Measurements from ENCODE around the gene NAPSA.
A peak's percentile ranks its signal among the peaks of the same experiment; 100 is the strongest.

Gene NAPSA

GRCh38 chr19:50383852-50384684, 18.6 kb upstream of the NAPSA start, which contains the start of gene POLD1:
Gene POLD1, plus strand, starts transcription at chr19:50384347. Its CDS starts 14,505 bp downstream, at chr19:50398852.
- peak; percentile 96 for DNase-seq

- DNase-seq, result no peak
Observed at GRCh38 chr19:50383001-50383851, 17.8 kb upstream of the NAPSA start.

GRCh38 chr19:50381881-50382729, 16.7 kb upstream of the NAPSA start:
- no peak for DNase-seq

GRCh38 chr19:50380751-50381151, 15.3 kb upstream of the NAPSA start:
- DNase-seq, result no peak

GRCh38 chr19:50380137-50380536, 14.7 kb upstream of the NAPSA start:
- DNase-seq, result no peak

- DNase-seq, result no peak
Observed at GRCh38 chr19:50379602-50380001, 14.2 kb upstream of the NAPSA start.

- no peak for DNase-seq
Observed at GRCh38 chr19:50378863-50379236, 13.4 kb upstream of the NAPSA start.

- DNase-seq, result no peak
Observed at GRCh38 chr19:50378169-50378862, 12.9 kb upstream of the NAPSA start.

GRCh38 chr19:50377517-50377916, 12.1 kb upstream of the NAPSA start:
- DNase-seq, result no peak

- peak; percentile 5 for DNase-seq
Observed at GRCh38 chr19:50377051-50377461, 11.6 kb upstream of the NAPSA start.

GRCh38 chr19:50376166-50377050, 11.0 kb upstream of the NAPSA start, which contains the start of gene NR1H2:
Gene NR1H2, plus strand, starts transcription at chr19:50376457. Its CDS starts 1,149 bp downstream, at chr19:50377606.
- peak; percentile 89 for DNase-seq

- DNase-seq, result no peak
Observed at GRCh38 chr19:50371914-50372475, 6.6 kb upstream of the NAPSA start.

GRCh38 chr19:50368649-50369570, 3.5 kb upstream of the NAPSA start:
- peak; percentile 59 for DNase-seq

GRCh38 chr19:50362656-50363424, 2.6 kb downstream of the NAPSA start:
- no peak for DNase-seq

GRCh38 chr19:50362030-50362412, 3.4 kb downstream of the NAPSA start:
- DNase-seq, result no peak

GRCh38 chr19:50361290-50362029, 4.0 kb downstream of the NAPSA start:
- no peak for DNase-seq

- no peak for DNase-seq
Observed at GRCh38 chr19:50359328-50359818, 6.1 kb downstream of the NAPSA start.

Data from NCI-H1092 treated with DMSO at 0.1 percent for 48 hours (cell line).